A549 (cell line): Measurements from ENCODE around the gene KRT17.

Source experiments
- CEBPB ChIP-seq, 2 experiments: fragments of >200 bp in 1 of 2; sonication (Bioruptor Twin) in 1 of 2; formaldehyde crosslinking in 1 of 2; IDR thresholded peaks; 2 replicates each; pipeline ENCODE4 v1.6.1; 2012 to 2016
- JUN ChIP-seq, 2 experiments: fragments of >200 bp; sonication (Bioruptor Twin); formaldehyde crosslinking; IDR thresholded peaks; 2 replicates in 1 of 2; 3 replicates in 1 of 2; pipeline ENCODE4 v1.6.1; 2016 to 2017
- MAFK ChIP-seq: fragments of 450-650 bp; IDR thresholded peaks from 2 replicates; pipeline ENCODE4 v1.6.1; 2014; ENCODE audit not compliant: partially characterized antibody
- MYC ChIP-seq: IDR thresholded peaks from 2 replicates; pipeline ENCODE4 v1.6.1; 2012; ENCODE audit warnings: mild to moderate bottlenecking, inconsistent platforms, low read length, improper control_type of control experiment, borderline replicate concordance
- PHF8 ChIP-seq: fragments of 200-600 bp; sonication (generic); IDR thresholded peaks from 2 replicates; pipeline ENCODE4 v1.6.1; 2016; ENCODE audit warnings: low read depth, mild to moderate bottlenecking, antibody characterized with exemption, moderate library complexity, borderline replicate concordance
- POLR2A ChIP-seq: IDR thresholded peaks from 2 replicates; pipeline ENCODE4 v1.6.1; 2012; ENCODE audit warnings: mild to moderate bottlenecking, low read length
- RAD21 ChIP-seq, 2 experiments: fragments of >200 bp in 1 of 2; sonication (Bioruptor Twin) in 1 of 2; formaldehyde crosslinking in 1 of 2; IDR thresholded peaks in 1 of 2; conservative IDR thresholded peaks in 1 of 2; 2 replicates in 1 of 2; 3 replicates in 1 of 2; pipeline ENCODE4 v1.6.1; 2012 to 2018; ENCODE audit warnings: inconsistent platforms in 1 of 2
- RCOR1 ChIP-seq: fragments of 150-350 bp; IDR thresholded peaks from 2 replicates; pipeline ENCODE4 v1.6.1; 2014; ENCODE audit warnings: antibody characterized with exemption, low read length, low read depth
- REST ChIP-seq: fragments of 200-600 bp; sonication (generic); IDR thresholded peaks from 2 replicates; pipeline ENCODE4 v1.6.1; 2016; ENCODE audit warnings: antibody characterized with exemption, mild to moderate bottlenecking, moderate library complexity
- RFX5 ChIP-seq: fragments of 450-650 bp; IDR thresholded peaks from 2 replicates; pipeline ENCODE4 v1.7.1; 2014; ENCODE audit warnings: antibody characterized with exemption, mild to moderate bottlenecking, moderate library complexity
- SREBF2 ChIP-seq: fragments of 450-650 bp; IDR thresholded peaks from 2 replicates; pipeline ENCODE4 v1.6.1; 2014; ENCODE audit warnings: mild to moderate bottlenecking, moderate library complexity
- TF ChIP-seq, protein P1 (sequence below): fragments of >200 bp; sonication (Bioruptor Twin); formaldehyde crosslinking; IDR thresholded peaks from 3 replicates; pipeline ENCODE4 v1.5.1; 2016

GRCh38 chr17:41657176-41657754 is 32.9 kb upstream of the KRT17 start:
- TF ChIP-seq REST = no peak
- TF ChIP-seq POLR2A = no peak
- TF ChIP-seq, protein P1, sequence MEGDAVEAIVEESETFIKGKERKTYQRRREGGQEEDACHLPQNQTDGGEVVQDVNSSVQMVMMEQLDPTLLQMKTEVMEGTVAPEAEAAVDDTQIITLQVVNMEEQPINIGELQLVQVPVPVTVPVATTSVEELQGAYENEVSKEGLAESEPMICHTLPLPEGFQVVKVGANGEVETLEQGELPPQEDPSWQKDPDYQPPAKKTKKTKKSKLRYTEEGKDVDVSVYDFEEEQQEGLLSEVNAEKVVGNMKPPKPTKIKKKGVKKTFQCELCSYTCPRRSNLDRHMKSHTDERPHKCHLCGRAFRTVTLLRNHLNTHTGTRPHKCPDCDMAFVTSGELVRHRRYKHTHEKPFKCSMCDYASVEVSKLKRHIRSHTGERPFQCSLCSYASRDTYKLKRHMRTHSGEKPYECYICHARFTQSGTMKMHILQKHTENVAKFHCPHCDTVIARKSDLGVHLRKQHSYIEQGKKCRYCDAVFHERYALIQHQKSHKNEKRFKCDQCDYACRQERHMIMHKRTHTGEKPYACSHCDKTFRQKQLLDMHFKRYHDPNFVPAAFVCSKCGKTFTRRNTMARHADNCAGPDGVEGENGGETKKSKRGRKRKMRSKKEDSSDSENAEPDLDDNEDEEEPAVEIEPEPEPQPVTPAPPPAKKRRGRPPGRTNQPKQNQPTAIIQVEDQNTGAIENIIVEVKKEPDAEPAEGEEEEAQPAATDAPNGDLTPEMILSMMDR = no peak
- TF ChIP-seq RFX5 = no peak
- no peak for TF ChIP-seq SREBF2
- TF ChIP-seq MYC = no peak
- no peak for TF ChIP-seq PHF8
- TF ChIP-seq MAFK = no peak
- TF ChIP-seq RCOR1 = no peak
- no peak for TF ChIP-seq RAD21 (conservative IDR thresholded peaks at IDR 0.05 in 1 of 2, IDR thresholded peaks at IDR 0.05 in 1 of 2)
- TF ChIP-seq CEBPB (IDR thresholded peaks at IDR 0.05) = no peak
- TF ChIP-seq JUN (IDR thresholded peaks at IDR 0.05) = no peak
